ENCODE measurements around the gene RSAD2.

The RSAD2 gene, protein sequence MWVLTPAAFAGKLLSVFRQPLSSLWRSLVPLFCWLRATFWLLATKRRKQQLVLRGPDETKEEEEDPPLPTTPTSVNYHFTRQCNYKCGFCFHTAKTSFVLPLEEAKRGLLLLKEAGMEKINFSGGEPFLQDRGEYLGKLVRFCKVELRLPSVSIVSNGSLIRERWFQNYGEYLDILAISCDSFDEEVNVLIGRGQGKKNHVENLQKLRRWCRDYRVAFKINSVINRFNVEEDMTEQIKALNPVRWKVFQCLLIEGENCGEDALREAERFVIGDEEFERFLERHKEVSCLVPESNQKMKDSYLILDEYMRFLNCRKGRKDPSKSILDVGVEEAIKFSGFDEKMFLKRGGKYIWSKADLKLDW

DNA sequence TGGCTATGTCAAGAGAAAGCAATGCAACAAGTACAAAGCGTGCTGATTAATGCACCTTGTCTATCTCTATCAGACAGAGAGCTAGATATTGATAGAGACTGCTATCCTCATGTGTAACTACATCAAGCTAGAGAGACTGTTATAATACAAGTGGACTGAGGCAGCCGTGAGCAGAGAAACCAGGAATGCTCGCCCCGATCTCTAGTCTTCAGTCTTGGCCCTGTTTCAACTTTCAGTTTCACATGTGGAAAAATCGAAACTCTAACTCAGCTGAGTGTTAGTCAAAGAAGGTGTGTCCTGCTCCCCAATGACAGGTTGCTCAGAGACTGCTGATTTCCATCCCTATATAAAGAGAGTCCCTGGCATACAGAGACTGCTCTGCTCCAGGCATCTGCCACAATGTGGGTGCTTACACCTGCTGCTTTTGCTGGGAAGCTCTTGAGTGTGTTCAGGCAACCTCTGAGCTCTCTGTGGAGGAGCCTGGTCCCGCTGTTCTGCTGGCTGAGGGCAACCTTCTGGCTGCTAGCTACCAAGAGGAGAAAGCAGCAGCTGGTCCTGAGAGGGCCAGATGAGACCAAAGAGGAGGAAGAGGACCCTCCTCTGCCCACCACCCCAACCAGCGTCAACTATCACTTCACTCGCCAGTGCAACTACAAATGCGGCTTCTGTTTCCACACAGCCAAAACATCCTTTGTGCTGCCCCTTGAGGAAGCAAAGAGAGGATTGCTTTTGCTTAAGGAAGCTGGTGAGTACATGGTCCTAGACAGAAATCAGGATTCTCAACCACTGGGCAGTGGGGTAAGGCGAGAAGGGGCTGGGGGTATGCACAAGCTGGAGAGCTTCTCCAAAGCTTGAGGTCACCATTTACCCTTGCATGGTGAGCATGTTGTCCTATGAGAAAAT, at the start of gene RSAD2:
Gene RSAD2 (plus strand): TSS at position 376 of the 903 bp plus-strand sequence. CDS start 24 bp downstream, at position 400.
- Mint-ChIP-seq H3K36me3 (peaks cover 2 to 5% of the 10 kb centered on the region in 2 donors), H3K27ac (no peak within 1 kb of the TSS), H3K27me3 (peaks cover 15 to 17% of the 10 kb centered on the region in 2 donors), H3K4me3 (peak within 1 kb of the TSS; percentile 75 to 83), H3K9me3 (peaks cover 2 to 4% of the 10 kb centered on the region in 2 donors), H3K4me1 (peaks cover 23 to 41% of the 10 kb centered on the region in 2 donors)
- ATAC-seq (replicated peaks) (peak; percentile 67 to 85), DNase-seq (no peak)

DNA sequence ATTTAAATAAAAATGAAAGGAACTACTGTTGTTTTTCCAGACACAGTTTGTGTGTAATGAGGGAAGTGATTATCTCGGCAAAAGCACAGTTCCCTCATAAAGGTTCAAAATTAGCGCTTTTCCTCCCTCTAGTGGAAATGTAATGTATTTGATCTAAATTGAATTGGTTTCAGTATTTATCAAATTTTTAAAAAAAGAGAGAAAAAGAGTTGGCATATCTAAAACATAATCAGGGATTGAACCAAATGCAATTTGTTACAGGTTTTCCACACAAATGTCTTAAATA, 49.3 kb upstream of the RSAD2 start:
- peaks cover 5 to 9% of the 10 kb centered on the region in 2 donors for H3K4me1 Mint-ChIP-seq
- no peaks in the 10 kb centered on the region for H3K27me3 Mint-ChIP-seq
- H3K4me3 Mint-ChIP-seq: no peak overlapping the region
- H3K36me3 Mint-ChIP-seq: peaks cover 6 to 17% of the 10 kb centered on the region in 2 donors
- DNase-seq (no peak), ATAC-seq (replicated peaks) (no peak)
- peaks cover 18 to 23% of the 10 kb centered on the region in 2 donors for H3K9me3 Mint-ChIP-seq
- H3K27ac Mint-ChIP-seq: no peak overlapping the region

DNA sequence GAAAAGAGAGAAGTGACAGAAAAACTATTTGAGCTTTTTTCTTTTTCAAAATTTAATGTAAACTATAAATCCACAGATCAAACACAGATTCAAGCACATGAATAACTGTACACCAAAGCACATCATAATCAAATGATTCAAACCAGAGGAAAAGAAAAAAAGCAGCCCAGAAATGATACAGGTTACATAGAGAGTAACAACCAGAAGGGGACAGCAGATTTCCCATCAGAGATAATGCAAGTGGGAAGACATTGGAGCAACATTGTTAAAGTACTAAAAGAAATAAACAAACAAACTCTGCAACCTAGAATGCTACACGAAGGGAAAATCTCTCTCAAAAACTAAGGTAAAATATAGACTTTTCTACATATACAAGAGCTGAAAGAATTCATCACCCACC, 46.3 kb upstream of the RSAD2 start:
- Mint-ChIP-seq H3K27ac (no peak overlapping the region), H3K4me1 (peaks cover 3 to 7% of the 10 kb centered on the region in 2 donors), H3K36me3 (peaks cover 6 to 18% of the 10 kb centered on the region in 2 donors), H3K9me3 (peaks cover 24 to 31% of the 10 kb centered on the region in 2 donors), H3K4me3 (no peak overlapping the region), H3K27me3 (no peaks in the 10 kb centered on the region)
- DNase-seq (no peak), ATAC-seq (replicated peaks) (no peak)

DNA sequence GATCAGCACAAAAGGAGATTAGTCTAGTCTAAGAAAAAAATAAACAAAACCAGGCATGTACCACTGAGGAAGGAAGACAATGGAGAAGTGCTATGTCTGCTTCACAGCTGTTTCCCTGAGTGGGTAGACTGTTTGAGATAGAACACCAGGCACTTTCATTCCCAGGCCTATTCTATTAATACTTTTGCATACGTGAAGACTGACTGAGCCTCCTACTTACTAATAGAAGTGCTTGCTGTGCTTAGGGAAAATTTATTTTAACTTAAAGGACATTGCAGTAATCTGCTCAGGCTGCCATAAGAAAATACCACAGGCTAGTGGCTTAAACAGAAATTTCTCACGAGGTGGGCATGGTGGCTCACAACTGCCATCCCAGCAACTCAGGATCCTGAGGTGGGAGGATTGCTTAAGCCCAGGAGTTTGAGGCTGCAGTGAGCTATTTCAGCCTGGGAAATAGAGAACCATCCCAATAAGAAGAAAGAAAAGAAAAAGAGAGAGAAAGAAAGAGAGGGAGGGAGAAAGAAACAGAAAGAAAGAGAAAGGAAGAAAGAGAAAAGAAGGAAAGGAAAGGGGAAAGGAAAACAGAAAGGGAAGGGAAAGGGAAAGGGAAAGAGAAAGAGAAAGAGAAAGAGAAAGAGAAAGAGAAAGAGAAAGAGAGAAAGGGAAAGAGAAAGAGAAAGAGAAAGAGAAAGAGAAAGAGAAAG, 44.8 kb upstream of the RSAD2 start:
- DNase-seq (no peak), ATAC-seq (replicated peaks) (no peak)
- Mint-ChIP-seq H3K27ac (peak overlapping the region; percentile 84), H3K27me3 (no peaks in the 10 kb centered on the region), H3K4me1 (no peaks in the 10 kb centered on the region), H3K4me3 (peak overlapping the region in 1 of 2 donors; percentile 64), H3K9me3 (peaks cover 24 to 29% of the 10 kb centered on the region in 2 donors), H3K36me3 (peaks cover 6 to 18% of the 10 kb centered on the region in 2 donors)

DNA sequence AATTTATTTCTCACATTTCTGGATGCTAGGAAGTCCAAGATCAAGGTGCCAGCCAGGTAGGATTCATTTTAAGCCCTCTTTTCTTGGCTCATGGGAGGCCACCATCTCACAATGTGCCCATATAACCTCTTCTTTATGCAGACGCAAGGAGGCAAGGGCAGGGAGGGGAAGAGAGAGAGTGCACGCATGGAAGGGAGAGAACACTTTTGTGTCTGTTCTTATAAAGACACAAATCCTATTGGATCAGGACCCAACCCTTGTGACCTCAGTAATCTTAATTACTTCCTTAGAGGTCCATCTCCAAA, 44.3 kb upstream of the RSAD2 start:
- Mint-ChIP-seq H3K4me1 (no peaks in the 10 kb centered on the region), H3K27me3 (no peaks in the 10 kb centered on the region), H3K4me3 (no peak overlapping the region), H3K36me3 (peaks cover 6 to 18% of the 10 kb centered on the region in 2 donors), H3K9me3 (peaks cover 24 to 29% of the 10 kb centered on the region in 2 donors), H3K27ac (peak overlapping the region; percentile 84)
- no peak for DNase-seq
- ATAC-seq (replicated peaks): no peak

DNA sequence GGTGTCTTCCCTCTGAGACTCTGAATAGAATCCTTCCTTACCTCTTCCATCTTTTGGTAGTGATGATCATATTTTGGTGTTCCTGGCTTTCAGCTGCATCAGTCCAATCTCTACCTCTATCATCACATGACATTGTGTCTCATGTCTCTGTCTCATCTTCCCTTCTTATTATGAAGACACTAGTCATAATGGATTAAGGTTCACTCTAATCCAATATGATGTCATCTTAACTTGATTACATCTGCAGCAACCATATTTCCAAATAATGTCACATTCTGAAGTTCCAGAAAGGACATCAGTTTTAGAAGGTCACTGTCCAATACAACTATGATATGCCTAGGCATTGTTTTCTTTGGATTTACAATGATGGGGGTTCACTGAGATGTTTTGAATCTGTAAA, 43.4 kb upstream of the RSAD2 start:
- no peaks in the 10 kb centered on the region for H3K27me3 Mint-ChIP-seq
- peaks cover 24 to 29% of the 10 kb centered on the region in 2 donors for H3K9me3 Mint-ChIP-seq
- no peak overlapping the region for H3K27ac Mint-ChIP-seq
- ATAC-seq (replicated peaks): no peak
- no peak overlapping the region for H3K4me3 Mint-ChIP-seq
- DNase-seq: no peak
- no peaks in the 10 kb centered on the region for H3K4me1 Mint-ChIP-seq
- peaks cover 6 to 18% of the 10 kb centered on the region in 2 donors for H3K36me3 Mint-ChIP-seq

DNA sequence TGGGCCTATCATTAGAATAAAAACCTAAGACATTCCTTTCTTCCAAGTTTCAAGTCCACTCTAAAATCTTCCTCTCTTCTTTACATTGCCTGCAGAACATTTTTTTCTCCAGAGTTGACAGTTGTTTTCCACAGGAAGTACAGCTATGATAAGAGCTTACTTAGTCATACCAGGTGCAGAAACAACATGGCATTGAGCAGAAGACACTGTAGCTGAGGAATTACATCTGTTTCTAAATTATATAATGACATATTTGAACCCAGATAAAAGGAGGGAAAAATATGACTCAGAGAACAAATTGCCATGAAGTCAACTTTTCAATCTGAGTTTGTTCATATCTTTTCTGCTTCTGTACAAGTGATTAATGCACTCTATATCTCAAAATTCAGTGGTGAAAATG, 42.1 kb upstream of the RSAD2 start:
- no peak for ATAC-seq (replicated peaks)
- Mint-ChIP-seq H3K9me3 (peaks cover 20 to 29% of the 10 kb centered on the region in 2 donors), H3K36me3 (peaks cover 6 to 18% of the 10 kb centered on the region in 2 donors), H3K4me3 (no peak overlapping the region), H3K27ac (no peak overlapping the region), H3K27me3 (no peaks in the 10 kb centered on the region), H3K4me1 (no peaks in the 10 kb centered on the region)
- no peak for DNase-seq

DNA sequence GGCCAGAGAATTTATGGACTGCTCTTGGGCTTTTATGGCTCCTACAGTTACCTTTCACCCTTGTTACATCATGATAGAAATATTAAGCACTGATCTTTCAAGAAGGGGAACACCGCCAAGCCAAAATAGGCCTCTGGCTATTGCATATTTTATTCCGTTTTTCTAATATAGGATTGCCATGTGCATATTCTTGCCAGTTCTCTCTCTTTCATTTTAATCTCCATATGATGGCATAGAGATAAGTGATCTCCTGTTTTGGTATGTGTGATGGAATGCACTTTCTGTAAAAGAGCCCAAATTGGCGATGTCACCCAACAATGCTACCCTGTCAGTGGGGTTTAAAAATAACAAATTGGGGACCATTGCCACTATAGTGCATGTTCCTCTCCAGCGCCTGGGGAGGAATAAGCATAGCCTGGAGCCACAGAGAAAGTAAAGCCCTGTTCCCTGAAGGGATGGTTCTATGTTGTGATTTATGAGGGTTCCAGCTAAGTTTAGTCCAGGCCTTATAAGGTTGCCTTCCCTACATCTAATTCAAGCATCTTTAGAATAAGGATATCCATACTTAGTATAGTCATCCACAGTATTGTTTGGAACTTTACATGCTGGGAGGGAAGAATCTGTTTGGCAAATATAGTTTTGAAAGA, 38.8 kb upstream of the RSAD2 start:
- DNase-seq (no peak), ATAC-seq (replicated peaks) (no peak)
- no peaks in the 10 kb centered on the region for H3K27me3 Mint-ChIP-seq
- no peak overlapping the region for H3K27ac Mint-ChIP-seq
- no peaks in the 10 kb centered on the region for H3K4me1 Mint-ChIP-seq
- H3K9me3 Mint-ChIP-seq: peaks cover 17 to 18% of the 10 kb centered on the region in 2 donors
- H3K36me3 Mint-ChIP-seq: peaks cover 0 to 4% of the 10 kb centered on the region in 2 donors
- no peak overlapping the region for H3K4me3 Mint-ChIP-seq

DNA sequence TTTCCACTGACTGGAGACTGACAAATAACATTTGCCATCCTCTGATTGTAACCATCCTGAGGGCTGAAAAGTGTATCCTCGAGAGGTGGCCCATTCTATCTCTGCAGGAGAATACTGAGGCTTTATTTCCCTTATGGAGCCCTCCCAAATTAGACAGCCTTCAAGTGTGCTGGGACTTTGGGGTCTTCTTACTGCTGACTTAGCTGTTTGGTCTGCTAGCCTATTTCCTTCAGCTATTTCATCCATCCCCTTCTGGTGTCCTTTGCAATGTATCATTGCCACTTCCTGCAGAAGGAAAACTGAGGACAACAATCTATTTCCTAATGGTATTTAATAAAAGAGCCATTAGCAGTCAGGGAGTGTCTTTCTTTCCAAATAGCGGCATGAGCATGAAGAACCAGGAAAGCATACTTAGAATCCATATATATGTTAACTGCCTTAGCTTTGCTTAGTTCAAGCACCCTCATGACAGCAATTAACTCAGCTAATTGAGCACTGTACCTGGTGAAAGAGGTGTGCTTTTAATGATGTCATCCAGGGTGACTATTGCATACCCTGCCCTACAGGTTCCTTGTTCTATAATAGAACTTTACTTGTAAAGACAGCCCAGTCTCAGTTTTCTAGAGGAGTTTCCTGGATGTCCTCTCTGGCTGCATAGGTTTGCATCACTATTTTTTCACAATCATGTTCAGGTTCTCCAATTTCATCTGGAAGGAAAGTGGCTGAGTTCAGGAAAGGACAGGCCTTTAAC, 35.9 kb upstream of the RSAD2 start:
- Mint-ChIP-seq H3K4me1 (no peaks in the 10 kb centered on the region), H3K27ac (no peak overlapping the region), H3K27me3 (no peaks in the 10 kb centered on the region), H3K9me3 (peaks cover 22 to 27% of the 10 kb centered on the region in 2 donors), H3K36me3 (peaks cover 9 to 24% of the 10 kb centered on the region in 2 donors), H3K4me3 (no peak overlapping the region)
- DNase-seq: no peak
- ATAC-seq (replicated peaks): no peak

DNA sequence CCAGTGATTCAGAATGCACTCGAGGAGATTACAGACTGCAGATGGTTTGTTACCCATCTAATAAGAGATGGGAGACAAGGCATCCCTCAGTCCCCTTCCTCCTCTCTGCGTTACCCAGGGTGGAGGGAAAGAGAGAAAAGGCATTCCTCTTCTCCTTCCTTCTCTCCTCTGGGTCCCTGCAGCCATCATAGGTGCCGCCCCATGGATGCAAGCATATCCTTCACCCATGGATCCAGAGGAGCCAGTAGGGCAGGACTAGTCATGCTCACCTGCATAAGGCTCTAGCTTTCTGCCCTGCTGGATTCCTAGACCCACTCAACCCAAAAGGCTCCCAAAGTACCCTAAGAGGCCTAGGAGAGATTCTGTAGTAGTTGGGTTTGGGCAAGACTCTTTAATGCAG, 32.3 kb upstream of the RSAD2 start:
- Mint-ChIP-seq H3K27ac (no peak overlapping the region), H3K27me3 (no peaks in the 10 kb centered on the region), H3K4me3 (no peak overlapping the region), H3K4me1 (no peaks in the 10 kb centered on the region), H3K9me3 (peaks cover 35 to 44% of the 10 kb centered on the region in 2 donors), H3K36me3 (peaks cover 23 to 44% of the 10 kb centered on the region in 2 donors)
- ATAC-seq (replicated peaks): no peak
- DNase-seq: no peak

DNA sequence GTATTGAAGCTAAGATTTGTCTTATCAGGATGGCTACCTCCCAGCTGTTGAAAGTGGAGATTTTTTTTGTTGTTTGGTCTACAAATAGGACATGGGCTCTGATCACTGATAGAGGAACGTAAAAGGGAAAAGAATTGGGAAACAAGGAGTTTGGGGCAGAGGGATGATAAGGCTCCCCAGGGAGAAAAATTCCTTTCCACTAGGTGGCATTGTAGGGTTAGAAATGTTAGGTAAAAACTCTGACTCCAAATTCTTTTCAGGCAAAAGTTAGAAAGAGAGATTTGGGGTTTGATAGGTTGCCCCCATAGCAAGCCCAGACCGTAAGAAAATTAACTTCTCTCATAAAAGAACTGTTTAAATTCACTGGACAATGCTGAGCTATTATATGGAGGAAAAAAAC, 31.7 kb upstream of the RSAD2 start:
- H3K4me3 Mint-ChIP-seq: no peak overlapping the region
- no peaks in the 10 kb centered on the region for H3K27me3 Mint-ChIP-seq
- peaks cover 24 to 44% of the 10 kb centered on the region in 2 donors for H3K36me3 Mint-ChIP-seq
- no peak for DNase-seq
- peaks cover 35 to 44% of the 10 kb centered on the region in 2 donors for H3K9me3 Mint-ChIP-seq
- ATAC-seq (replicated peaks): no peak
- H3K4me1 Mint-ChIP-seq: no peaks in the 10 kb centered on the region
- H3K27ac Mint-ChIP-seq: no peak overlapping the region

DNA sequence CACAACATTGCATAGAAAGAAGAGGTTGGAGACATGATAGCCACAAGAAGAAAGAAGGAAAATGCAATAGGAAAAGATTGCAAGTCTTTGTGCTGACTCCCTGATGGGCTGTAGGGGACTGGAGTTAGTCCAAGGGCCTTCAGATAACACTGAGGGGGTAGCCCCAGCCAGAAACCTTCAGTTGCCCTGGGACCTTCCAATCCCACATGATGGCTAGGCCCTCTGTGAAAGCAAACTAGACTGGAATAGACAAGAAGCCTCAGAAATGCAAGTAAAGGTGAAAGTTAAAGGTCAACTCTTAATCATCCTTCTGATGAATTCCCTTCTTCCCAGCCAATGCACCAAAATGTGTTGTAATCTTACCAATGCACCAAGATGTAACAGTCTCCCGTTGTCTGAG, 31.0 kb upstream of the RSAD2 start:
- H3K4me1 Mint-ChIP-seq: no peaks in the 10 kb centered on the region

DNA sequence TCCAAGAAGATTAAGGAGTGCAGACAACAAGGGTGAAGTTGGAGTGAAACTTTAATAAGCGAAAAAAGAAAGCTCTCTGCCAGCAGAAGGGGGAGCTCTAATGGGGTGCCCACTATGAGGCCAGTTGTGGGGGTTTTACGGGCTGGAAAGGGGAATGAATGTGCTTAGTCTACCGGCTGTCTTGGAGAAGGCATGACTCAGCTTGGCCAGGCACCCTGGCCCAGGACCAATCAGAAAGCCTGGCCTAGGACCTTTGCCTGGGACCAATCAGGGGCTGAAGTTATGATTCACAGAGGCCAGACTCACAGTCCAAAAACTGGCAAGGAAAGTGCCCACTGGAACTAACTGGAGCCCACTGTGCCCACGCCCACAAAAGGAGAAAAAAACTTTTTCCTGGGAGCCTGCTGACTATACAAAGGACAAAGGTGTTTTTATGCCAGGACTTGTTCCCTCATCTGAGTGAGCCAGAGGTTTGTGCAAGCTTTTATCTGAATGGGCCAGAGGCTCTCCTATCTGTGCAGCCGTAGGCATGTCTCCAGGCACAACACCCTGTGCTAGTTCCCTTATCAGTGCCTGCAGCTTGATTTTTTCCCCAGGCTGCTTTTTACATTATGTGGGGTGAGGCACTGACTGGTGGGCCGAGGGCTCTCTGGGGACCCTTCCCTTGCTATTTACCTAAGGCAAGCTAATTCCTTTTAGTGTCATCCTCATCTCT, 30.5 kb upstream of the RSAD2 start:
- H3K27ac Mint-ChIP-seq: no peak overlapping the region
- H3K9me3 Mint-ChIP-seq: peaks cover 35 to 41% of the 10 kb centered on the region in 2 donors
- H3K27me3 Mint-ChIP-seq: no peaks in the 10 kb centered on the region
- ATAC-seq (replicated peaks) (no peak), DNase-seq (no peak)
- no peaks in the 10 kb centered on the region for H3K4me1 Mint-ChIP-seq
- H3K4me3 Mint-ChIP-seq: no peak overlapping the region
- peaks cover 29 to 52% of the 10 kb centered on the region in 2 donors for H3K36me3 Mint-ChIP-seq

More for the DNA sequence above, 31.0 kb upstream of the RSAD2 start:
- Mint-ChIP-seq H3K9me3 (peaks cover 35 to 43% of the 10 kb centered on the region in 2 donors), H3K27ac (no peak overlapping the region), H3K36me3 (peaks cover 29 to 51% of the 10 kb centered on the region in 2 donors), H3K4me3 (no peak overlapping the region), H3K27me3 (no peaks in the 10 kb centered on the region)
- DNase-seq (no peak), ATAC-seq (replicated peaks) (no peak)

Measured in stimulated activated naive B cell treated with anti-CD40 and anti-IgM and Interleukin-4, amounts not matched to agents 10 μg/mL and 1 μg/mL and 100 μg/mL, for 72 hours (primary cell).